HUDEP-2 (cell line): Measurements from ENCODE around the gene CPLX1.
"Not testable (repeated sequence)": the region's sequence is repeated elsewhere in the genome, so short reads cannot be mapped to it uniquely, and the experiment has no call there.

ENCODE experiments used
- DNase-seq, 76 experiments: peaks; one replicate each; lab custom pipeline; 2025; ENCODE audit not compliant: unreplicated experiment in 76 of 76; lab: John Stamatoyannopoulos, UW

CPLX1 gene

DNA sequence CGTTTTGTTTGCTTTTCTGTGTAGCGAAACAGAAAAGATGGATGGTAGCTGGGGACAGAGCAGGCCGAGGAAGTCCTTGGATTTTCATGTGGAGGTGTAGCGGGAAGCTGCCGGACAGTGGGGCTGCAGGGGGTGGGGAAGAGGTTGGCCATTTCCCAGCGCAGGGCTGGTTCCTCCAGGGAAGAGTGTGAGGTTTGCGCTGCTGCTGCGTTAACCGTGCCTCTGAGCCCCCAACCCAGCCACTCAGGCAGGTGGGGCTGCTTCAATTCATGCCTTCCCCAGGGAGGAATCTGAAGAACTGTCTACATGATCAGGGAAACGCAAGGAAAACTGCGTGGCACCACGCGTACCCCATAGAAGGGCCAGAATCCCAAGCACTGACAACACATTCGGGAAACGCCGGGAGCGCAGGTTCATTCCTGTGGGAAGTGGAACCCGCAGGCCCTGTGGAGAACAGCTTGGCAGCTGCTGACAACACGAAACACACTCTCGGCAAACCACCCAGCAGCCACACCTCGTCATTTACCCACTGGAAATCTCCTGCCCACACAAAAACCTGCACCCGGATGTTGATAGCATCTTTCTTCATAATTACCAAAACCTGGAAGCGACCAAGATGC lies 62.6 kb downstream of the CPLX1 start:
- no peak for DNase-seq

DNA sequence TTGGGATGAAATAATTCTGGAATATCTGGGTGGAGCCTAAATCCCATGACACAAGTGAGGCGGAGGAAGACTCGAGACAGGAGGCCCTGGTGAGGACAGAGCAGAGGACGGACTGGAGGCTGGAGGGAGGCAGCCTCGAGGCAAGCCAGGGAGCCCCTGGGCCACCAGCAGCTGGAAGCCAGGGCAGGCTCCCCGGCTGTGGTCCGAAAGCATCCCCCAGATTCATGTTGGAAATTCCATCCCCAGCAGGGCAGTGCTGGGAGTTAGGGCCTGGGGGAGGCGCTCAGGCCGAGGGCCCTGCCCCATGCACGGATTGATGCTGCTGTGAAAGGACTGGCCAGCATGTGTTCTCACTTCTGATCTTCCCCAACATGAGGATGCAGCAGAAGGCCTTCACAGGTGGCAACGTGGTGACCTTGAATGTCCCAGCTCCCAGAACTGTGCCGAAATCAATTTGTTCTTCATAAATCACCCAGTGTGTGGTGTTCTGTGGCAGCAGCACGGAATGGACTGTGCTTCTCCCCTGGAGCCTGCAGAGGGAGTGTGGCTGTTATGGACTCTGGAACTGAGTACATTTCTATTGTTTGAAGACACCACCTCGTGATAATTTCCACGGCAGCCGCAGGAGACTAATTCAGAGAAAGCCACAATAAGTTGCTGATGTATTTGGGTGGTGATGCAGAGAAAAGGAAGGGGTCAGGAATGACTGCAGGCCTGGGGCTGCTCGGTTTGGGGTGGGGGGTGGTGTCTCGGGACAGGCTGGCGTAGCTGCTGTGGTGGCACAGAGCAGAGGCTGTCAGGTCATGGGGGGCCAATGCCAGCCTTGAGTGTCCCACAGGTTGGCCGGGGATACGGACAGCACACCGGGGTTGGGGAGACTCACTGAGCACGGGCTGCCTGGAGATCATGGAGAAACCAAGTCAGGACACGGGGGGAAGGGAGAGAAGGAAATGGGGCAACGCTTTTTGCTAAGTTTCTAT lies 63.4 kb downstream of the CPLX1 start:
- DNase-seq = peak in 7 of 76 experiments; percentile 5 to 17 (median 9)

DNA sequence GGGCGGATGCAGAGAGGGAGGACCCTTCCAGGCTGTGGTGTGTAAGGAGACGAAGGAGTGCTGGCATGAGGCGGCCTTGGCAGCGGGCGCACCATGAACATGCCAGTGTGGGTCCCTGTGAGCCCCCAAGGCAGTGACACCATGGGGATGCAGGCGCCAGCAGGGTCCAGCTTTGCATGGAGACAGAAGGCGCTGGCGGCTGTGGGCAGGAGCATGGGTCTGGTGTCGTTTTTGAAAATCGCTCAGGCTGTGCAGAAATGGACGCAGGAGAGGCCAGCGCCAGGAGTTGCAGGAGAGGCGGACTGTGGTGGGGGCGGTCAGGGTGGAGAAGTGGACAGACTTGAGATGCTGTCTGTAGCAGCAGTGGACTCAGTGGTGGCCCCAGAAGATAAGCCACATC lies 64.2 kb downstream of the CPLX1 start:
- no peak for DNase-seq

DNA sequence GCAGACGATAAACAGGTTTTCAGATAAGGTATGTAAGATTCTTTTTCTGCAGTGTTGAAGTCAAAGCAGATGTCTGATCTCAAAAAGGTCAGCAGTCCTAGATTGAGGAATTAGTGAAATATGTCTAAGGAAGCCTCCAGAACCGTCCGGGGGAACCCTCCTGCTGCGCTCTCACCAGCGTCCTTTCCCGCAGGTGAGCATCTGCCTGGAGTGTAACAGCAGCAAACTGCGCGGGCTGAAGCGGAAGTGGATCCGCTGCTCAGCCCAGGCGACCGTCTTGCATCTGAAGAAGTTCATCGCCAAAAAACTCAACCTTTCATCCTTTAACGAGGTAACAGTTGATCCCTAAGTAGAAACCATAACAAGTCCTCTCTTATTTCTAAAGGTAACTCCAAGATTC lies 64.8 kb downstream of the CPLX1 start:
- DNase-seq = no peak

DNA sequence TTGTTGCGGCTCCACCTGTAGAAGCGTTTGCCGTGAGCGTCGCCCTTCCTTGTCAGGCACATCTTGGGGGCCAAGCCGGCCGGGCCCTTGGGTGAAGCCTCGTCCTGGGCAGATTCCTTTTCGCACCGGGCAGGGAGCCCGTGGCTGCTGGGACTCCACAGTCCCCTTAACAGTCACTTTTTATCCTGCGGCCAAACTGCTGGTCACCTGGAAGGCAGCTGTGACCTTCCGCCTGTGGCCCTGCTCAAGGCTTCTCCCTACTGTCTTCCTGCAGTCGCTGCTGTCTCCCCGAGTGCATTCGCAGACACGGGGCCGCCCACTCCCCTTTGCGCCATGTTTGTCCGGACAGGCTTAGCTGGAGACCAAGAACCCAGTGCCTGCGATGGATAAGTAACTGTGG lies 65.3 kb downstream of the CPLX1 start:
- DNase-seq = no peak

DNA sequence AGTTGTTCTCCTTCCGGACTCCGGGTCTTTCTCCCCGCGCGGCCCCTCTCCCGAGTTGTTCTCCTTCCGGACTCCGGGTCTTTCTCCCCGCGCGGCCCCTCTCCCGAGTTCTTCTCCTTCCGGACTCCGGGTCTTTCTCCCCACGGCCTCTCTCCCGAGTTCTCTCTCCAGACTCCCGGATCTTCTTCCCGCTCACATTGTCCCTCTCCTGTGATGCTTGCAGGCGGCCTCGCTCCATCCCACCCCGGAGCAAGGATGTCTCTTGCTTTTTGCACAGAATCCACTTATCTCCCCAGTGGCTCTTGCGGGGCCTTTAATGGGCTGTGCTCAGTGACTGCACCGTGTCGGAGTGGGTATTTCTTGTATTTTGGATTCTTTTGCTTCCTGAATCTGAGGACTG lies 66.1 kb downstream of the CPLX1 start:
- DNase-seq = not testable (repeated sequence)

DNA sequence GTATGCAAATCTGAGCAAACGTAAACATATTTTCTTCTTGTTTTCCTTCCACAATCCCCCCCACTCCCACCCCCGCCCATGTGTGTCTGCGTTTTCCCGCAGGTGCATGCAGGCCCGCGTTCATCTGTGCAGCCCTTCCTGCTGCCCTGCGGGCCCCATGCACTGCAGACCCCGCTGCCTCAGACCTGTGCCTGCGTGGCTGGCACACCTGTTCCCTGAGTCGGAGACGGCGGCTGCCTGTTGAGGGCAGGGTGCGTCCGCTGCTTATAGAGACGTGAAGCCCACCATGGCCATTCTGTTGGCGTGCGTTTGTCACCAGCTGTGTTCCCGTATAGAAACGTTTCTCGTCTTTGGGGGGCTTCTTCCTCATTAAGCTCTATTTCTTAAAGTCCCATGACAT lies 68.8 kb downstream of the CPLX1 start:
- DNase-seq = no peak

DNA sequence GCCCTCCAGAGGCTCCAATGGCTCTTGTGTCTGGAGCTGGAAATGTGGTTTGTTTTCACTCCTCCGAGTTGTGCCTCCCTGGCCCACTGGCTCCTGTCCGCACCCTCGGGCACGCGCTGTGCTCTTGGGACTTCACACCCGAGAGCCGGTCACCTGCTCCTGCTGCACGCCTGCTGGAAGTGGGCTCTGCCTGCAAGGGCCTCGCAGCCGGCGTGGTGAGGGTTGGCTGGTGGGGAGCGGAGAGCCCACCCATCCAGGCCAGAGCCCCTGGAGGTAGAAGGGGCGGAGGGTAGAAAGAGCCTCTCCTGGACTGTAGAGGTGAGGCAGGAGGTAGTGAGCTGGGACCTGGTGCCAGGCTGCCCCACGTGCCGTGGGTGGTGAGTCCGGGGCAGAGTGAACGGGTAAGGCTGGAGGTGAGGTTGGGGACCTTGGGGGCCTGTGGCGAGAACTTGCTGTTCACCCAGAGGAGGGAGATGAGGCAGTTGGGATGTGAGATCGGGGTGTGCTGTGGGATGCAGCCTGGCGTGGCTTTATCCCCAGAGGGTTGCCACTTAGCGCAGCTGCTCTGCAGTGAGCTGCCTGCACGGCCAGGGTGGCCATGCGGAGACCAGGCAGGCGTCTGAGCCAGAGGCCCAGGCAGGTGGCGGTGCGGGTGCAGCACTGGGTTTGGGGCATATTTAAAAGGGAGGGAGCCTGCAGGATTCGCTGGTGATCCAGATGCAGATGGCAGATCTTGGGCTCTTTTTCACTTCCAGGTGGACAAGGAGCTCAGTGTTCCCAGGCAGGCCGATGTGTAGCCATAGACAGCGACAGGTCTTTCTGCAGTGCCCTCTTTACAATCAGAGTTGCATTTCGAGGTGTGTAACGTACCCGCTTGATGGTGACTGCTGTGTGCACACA lies 71.5 kb downstream of the CPLX1 start:
- no peak for DNase-seq

DNA sequence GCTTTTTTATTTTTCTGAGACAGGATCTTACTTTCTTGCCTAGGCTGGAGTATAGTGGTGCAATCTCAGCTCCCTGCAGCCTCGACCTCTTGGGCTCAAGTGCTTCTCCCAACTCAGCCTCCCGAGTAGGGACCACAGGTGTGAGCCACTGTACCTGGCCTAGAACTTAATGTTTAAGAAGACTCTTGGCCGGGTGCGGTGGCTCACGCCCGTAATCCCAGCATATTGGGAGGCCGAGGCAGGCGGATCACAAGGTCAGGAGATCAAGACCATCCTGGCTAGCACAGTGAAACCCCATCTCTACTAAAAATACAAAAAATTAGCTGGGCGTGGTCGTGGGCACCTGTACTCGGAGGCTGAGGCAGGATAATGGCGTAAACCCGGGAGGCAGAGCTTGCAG lies 72.7 kb downstream of the CPLX1 start:
- not testable (repeated sequence) for DNase-seq

DNA sequence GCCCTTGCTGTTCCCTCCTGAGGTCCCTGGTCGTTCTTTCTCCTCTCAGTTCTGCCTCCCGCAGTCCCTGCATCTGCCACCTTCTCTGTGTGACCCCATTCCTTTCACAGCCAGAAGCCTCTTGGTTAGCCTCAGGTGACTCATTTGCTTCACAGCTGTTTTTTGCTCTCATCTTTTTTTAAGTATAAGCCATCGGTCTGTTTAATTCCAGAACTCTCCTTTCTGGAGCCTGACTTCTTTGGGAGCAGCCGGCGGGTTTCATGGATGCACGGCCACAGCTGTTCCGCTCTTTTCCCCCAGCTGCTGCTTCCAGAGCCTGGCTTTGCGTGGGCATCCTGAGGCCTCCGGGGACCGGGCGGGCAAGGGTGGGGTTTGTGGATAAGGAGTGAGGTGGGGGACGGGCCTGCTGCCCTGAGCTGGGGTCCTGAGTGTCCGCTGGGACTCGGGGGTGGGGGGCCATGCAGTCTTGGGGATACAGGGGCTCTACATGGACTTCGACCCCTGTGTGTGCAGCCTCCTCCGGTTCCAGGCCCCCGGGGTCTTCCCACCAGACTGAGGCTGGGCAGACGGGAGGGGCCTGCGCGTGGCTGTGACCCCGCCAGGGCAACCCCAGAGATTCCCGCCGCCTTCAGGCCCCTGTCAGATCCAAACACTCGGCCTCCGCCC lies 73.6 kb downstream of the CPLX1 start:
- DNase-seq = no peak

DNA sequence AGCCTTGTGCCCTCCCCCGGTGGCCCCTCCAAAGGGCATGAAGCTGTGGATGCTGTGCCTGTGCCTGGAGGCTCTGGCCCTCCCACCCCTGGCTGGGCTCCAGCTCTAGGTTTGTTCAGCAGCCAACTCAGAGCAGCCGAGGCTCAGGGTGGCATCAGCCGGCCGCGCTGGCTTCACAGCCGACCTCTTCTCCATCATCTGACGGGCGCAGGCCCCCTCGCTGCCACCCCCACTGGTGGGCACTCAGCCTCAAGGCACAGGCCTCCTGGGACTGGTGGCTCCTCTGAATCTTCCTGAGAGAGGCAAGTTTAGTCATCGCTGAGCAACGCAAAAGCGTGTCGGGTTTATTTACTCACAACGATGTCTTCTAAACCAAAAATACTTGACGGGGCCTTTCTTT lies 74.3 kb downstream of the CPLX1 start:
- DNase-seq = no peak

DNA sequence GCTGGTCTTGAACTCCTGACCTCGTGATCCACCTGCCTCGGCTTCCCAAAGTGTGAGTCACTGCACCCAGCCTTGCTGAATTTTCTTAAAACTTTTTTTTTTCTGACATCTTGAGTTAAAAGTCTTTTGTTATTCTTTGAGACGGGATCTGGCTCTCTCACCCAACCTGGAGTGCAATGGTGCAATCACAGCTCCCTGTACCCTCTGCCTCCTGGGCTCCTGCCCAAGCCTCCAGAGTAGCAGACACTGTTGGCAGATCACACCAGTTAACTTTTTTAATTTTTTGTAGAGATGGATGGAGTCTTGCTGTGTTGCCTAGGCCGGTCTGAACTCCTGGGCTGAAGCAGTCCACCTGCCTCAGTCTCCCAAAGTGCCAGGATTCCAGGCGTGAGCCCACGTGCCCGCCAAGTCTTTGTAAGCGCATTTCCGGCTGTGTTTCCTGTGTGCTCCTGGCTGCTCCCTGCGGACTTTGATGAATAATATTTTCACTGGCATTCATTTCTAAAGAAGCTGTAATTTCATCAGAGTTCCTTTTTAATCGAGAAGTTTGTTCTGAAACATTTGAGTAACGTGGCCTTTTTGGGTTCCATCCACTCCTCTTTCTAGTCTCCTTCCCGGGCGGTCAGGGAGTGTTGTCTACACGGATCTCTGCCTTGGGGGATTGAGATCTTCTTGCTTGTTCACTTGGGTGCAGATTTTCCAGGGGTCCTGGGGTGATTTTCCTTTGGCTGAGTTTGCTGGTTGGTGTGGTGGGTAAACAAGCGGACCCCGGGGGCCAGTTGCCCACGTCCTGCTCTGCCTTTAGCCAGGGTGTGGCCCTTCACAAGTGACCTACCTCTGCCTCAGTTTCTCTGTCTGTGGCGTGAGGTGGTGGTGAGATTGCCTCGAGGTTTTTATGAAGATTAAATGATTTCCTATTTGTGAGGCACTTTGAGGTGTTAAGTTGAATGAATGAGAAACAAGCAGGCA lies 75.9 kb downstream of the CPLX1 start:
- no peak for DNase-seq

DNA sequence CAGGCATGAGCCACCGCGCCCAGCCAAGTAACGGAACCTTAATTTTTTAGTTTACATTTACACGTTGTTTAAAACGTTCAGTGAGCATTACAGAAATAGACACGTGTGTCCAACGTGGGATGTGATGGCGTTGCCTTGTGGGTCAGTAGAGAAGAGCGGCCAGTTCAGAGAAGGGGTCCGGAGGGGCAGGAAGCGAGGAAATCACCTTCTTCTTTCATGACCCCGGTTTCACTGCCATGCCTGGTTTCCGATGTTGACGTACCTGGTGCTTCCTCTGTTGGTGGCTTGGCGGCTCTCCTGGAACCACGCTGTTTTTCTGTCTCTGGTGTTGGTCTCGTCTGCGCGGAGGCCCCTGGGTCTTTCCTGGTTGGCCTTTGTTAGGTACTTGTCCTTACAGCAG lies 77.5 kb downstream of the CPLX1 start:
- no peak for DNase-seq

DNA sequence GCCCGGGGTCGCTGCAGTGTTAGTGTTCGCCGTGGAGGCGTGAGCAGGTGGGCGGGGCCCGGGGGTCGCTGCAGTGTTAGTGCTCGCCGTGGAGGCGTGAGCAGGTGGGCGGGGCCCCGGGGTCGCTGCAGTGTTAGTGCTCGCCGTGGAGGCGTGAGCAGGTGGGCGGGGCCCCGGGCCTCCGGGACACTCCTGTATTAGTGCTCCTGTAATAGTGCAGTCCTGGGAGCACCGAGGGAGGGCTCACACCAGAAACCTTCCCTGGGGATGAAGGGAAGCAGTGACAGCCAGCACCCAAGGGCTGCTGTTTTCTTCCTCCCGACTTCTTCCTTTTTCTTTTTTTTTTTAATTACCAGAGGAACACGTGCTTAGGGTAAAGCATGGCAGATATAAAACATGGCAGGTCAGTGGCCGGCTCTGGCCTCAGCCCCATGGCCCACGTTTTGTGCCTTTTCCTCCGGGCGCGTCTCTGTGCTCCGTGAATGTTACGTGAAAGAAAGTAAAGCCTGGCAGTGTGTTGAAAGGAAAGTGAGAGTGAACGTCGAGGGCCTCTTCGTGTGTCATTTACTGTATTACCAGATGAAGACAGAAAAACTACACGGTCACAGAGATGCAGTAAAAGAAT lies 78.3 kb downstream of the CPLX1 start:
- no peak for DNase-seq

DNA sequence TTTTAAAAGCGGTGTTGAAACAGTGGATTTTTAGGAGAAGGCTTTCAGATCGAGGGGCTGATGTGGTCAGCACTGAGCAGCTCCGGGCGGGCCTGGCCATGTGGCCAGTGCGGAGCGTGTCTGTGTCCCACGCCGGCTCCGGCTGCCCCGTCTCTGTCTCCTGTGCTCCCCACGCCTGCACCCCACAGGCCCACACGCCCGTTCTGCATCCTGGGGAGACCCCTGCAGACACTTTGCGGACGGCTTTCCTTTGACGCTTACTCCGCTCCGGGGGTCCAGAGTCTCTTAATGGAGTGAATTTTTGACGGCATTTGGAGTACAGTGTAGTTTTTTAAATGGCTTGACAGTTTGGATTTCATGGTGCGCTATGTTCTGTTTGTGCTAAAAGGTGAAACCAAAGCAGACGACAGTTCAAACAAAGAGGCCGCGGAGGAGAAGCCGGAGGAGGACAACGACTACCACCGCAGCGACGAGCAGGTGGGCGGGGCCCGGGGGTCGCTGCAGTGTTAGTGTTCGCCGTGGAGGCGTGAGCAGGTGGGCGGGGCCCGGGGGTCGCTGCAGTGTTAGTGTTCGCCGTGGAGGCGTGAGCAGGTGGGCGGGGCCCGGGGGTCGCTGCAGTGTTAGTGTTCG lies 81.6 kb downstream of the CPLX1 start:
- no peak for DNase-seq

DNA sequence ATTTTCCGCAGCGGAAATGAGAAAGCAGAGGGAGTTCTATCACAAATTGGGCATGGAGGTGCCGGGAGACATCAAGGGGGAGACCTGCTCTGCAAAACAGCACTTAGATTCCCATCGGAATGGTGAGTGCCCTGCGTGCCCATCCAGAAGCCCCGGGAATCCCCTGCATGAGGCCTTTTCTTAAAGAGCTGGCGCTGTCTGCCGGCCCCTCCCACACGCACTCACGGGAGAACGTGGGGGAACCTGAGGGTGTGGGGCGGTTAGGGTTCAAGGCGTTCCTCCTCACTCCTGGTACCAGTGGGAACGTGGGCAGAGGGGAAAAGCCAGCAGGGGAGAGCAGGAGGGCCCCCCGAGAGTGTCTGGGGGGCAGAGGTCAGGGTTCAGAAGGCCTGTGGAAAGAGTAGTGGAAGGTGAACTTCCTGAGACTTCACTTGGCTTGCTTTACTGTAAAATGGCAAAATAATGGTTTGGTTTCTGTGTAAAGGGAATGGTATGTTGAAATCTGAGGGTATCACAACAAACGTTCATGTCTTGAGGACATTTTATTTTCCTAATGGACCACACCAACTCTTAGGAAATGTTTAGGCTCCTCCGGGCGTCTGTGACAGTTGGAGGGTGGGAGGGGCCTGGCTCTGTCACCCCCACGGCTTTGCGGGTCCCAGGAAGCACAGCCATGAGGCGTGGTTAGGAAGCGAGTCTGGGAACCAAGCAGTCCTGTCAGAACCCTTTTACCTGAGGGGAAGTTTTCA lies 82.3 kb downstream of the CPLX1 start:
- no peak for DNase-seq

DNA sequence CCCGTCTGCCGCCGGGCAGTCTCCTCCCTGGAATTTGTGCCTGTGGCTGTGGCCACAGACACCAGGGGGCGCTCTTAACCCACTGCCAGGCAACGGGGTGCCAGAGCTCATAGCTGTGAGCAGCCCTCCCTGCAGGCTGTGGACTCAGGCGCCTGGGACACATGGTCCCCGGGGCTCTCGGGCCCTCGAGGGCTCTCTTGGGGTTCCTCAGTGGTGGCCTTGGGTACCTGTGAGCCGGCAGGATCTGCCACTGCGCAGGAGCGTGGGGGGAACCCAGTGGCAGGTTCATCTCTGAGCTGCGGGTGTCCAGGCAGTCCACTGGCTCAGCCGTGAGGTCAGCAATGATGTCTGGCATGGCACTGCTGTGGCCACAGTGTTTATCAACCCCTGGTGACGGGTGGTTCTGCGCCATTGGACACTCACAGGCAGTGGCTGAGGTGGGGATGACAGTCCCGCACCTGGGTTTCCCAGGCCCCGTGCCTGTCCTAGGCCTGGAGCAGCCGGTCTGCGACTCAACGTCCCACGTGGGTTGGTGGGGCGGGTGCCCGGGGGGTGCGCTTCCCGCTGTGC lies 83.1 kb downstream of the CPLX1 start:
- DNase-seq = peak in 64 of 76 experiments; percentile 3 to 76 (median 52)
